Measurements from ENCODE around the gene ZNF689. TPM values are rescaled to one million over a fixed set of nuclear protein-coding genes. Genes with fewer than 3 reads are reported as not detected.
A peak's percentile ranks its signal among the peaks of the same experiment; 100 is the strongest.

The ZNF689 gene
- polyA plus RNA-seq (2012; ENCODE audit: insufficient read depth, insufficient read length, low read depth), result 26.6 TPM

DNA sequence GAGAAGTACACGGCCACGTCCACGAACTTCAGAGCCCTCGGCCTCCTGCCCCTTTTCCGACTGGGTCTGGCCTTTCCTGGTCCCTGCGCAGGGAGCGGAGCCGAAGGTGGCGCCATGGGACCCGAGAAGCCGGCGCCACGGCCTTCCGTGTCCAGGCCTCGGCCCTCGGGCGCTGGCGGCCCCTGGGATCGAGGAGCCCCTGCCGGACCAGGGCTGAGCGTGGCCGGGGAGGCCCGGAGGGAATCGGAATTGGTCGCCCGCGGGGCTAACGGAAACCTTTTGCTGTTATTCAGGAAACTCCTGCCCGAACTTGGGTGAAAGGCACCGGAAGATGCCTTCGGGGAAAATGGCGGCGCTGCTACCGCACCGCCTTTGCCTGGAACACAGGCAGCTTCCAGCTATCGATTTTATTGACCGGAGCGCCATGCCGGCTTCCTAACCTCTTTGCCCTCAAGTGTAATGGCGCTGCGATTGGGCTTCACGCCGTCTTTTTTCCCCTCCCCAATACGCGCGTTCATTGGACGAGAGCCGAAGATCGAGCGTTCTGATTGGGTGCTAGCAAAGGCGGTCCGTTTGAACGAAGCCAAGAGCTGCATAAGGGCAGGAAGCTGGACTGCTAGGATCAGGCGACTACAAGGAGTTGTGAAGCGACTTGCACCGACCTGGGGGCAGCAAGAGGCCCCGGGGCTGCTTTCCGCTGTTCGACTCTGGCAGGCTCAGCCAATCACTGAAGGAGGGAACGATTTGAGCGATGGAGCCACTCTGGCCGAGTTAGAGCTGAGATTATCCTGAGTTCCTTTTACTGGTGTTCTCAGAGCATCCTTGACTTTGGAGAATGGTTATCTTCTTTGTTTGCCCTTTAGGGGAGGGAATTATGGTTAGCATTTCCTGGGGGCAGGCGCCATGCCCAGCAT, at the start of gene ZNF689:
Gene ZNF689 (minus strand): TSS at position 464 of the 914 bp plus-strand sequence. CDS start 348 bp downstream, at position 116.
- Histone ChIP-seq H3K9me3 (no peaks in the 10 kb centered on the region), H3K4me3 (ENCODE audit: low read depth, low read length) (peak within 1 kb of the TSS; percentile 93), H3K27me3 (no peaks in the 10 kb centered on the region), H3K36me3 (peaks cover 20% of the 10 kb centered on the region), H3K4me1 (peaks cover 1% of the 10 kb centered on the region)
- TF ChIP-seq, protein P1, sequence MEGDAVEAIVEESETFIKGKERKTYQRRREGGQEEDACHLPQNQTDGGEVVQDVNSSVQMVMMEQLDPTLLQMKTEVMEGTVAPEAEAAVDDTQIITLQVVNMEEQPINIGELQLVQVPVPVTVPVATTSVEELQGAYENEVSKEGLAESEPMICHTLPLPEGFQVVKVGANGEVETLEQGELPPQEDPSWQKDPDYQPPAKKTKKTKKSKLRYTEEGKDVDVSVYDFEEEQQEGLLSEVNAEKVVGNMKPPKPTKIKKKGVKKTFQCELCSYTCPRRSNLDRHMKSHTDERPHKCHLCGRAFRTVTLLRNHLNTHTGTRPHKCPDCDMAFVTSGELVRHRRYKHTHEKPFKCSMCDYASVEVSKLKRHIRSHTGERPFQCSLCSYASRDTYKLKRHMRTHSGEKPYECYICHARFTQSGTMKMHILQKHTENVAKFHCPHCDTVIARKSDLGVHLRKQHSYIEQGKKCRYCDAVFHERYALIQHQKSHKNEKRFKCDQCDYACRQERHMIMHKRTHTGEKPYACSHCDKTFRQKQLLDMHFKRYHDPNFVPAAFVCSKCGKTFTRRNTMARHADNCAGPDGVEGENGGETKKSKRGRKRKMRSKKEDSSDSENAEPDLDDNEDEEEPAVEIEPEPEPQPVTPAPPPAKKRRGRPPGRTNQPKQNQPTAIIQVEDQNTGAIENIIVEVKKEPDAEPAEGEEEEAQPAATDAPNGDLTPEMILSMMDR (IDR thresholded peaks at IDR 0.05; ENCODE audit: low read depth, low read length), result no peak
- DNase-seq, result peak; percentile 94

DNA sequence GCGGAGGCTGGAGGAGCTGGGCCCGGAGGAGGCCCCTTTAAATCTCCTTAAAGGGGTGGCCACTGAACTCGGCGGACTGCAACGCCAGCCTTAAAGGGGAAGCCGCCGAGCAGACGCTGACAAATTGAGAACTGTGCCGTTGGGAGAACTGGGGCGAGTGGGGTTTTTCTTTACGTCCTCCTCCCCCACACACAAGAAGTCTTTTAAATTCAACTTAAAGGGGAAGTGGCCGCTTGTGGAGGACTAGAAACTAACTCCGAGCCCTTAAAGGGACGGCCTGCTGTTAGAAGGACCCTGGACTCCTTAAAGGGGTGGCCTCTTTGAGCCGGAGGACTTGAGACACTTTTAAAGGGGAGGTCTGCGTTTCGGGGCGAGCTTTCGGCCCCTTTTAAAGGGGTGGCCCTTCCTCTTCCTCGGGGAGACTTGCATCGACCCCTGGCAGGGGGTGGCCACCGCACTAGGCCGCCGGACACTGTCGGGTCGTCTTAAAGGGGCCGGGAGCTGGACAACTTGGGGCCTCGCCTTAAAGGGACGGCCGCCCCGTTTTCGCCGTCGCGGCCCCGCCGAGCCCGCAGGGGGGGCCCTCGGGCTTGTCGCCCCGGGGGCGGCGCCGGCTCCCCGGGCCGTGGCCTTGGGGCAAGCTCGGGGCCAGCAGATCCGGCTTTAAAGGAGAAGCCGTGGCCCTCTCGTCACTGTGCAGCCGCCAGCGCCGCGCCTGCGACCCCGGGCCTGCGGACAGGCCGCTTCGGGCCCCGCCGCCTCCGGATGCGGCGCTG, 48.7 kb upstream of the ZNF689 start:
- peak; percentile 80 for DNase-seq
- peak overlapping the region; percentile 66 for H3K4me3 ChIP-seq (ENCODE audit: low read depth, low read length)
- no peaks in the 10 kb centered on the region for H3K9me3 ChIP-seq
- H3K36me3 ChIP-seq, result peaks cover 27% of the 10 kb centered on the region
- no peaks in the 10 kb centered on the region for H3K27me3 ChIP-seq
- H3K4me1 ChIP-seq, result 0 out of 2 replicates have a peak, but pooled peaks cover 3% of the 10 kb centered on the region
- TF ChIP-seq, protein P1 (IDR thresholded peaks at IDR 0.05; ENCODE audit: low read depth, low read length), result 0 out of 2 replicates have a peak, but pooled peaks have one; percentile 3

DNA sequence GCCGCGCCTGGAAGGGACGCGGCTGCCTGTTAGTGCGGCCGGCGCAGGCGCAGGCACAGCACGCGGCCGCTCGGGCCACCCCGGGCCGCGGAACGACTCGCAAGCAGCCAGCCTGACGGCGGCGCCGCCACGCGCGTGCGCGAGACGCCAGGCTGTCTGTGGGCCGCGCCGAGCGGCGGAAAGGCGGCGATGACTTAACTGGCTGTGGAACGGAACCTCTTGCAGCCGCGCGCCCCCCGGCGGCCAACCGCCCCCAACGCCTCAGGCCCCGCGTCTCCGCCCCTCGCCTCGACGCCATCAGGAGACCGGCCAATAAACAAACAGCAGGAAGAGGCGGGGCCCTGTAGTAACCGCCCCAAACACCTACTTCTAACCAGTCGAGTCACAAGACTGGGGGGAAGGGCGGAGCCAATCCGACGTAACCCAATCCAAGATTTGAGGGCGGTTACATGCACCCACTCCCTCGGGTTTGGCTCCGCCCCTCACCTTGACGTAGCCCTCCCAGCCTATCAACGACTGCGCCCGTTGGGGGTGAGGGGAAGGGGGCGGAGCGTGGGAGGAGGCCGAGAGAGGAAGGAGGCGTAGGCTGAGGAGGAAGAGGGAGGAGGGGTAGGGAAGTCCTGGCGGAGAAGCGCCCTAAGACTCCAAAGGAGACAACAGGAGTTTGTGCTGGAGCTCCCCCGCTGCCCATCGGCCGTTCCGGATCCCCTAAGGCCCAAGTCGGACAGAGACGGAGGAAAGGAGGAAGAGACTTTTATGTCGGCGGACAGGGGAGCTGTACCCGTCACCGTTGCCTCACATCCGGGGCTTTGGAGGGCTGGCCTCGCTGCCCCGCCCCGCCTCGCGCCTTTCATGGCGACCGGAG, 47.9 kb upstream of the ZNF689 start, which contains the start of gene FBRS:
Gene FBRS (plus strand): TSS at position 566 of the 865 bp plus-strand sequence. CDS start 1,088 bp downstream, outside the sequence.
- DNase-seq, result peak; percentile 100
- H3K9me3 ChIP-seq, result no peaks in the 10 kb centered on the region
- peak within 1 kb of the TSS; percentile 70 for H3K4me3 ChIP-seq (ENCODE audit: low read depth, low read length)
- peaks cover 21% of the 10 kb centered on the region for H3K36me3 ChIP-seq
- H3K27me3 ChIP-seq, result no peaks in the 10 kb centered on the region
- 0 out of 2 replicates have a peak, but pooled peaks cover 3% of the 10 kb centered on the region for H3K4me1 ChIP-seq
- TF ChIP-seq, protein P1 (IDR thresholded peaks at IDR 0.05; ENCODE audit: low read depth, low read length), result peak; percentile 63

- Histone ChIP-seq H3K4me1 (0 out of 2 replicates have a peak, but pooled peaks cover 3% of the 10 kb centered on the region), H3K36me3 (peaks cover 12% of the 10 kb centered on the region; the same call in 1 of the 2 replicates)
Measured at GRCh38 chr16:30656974-30657865, 47.0 kb upstream of the ZNF689 start.

More at GRCh38 chr16:30656974-30657865, 47.0 kb upstream of the ZNF689 start:
- Histone ChIP-seq H3K9me3 (no peaks in the 10 kb centered on the region), H3K4me3 (ENCODE audit: low read depth, low read length) (peak overlapping the region; percentile 70), H3K27me3 (no peaks in the 10 kb centered on the region)
- no peak for DNase-seq
- TF ChIP-seq, protein P1 (IDR thresholded peaks at IDR 0.05; ENCODE audit: low read depth, low read length), result no peak
